ENCODE results near the gene QSOX1.
A peak's percentile ranks its signal among the peaks of the same experiment; 100 is the strongest.

Gene QSOX1

DNA sequence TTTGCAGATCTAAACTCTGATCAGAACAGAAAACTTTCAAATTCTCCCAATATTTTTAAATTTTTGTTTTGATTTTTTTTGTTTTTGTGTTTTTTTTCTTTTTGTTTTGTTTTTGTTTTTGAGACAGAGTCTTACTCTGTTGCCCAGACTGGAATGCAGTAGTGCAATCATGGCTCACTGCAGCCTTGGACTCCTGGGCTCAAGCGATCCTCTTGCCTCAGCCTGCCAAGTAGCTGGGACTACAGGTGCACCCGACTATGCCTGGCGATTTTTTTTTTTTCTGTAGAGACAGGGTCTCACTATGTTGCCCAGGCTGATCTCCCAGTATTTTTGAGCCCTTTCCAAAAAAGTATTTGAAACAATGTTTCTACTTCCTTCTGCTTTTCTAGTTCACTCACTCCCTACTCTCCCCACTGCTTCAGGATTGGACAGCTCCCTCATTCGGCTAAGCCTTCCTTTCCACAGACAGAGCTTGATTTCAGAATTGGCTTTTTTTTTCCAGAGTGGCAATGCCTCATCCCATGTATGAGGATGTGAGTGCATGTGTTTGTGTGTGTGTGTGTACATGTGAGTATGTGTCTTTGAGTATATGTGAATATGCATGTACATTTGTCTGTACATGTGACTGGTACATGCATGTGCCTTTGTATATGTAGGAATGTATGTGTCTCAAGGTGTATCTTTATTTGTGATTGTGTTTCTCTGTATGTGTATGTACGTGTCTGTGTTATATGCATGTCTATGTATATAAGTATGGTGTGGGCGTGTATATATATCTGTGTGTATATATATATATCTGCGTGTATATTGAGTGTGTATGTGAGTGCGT lies 87.3 kb downstream of the QSOX1 start:
- H3K4me3 ChIP-seq (ENCODE audit: low read depth, low read length): no peak overlapping the region
- no peak for DNase-seq (ENCODE audit: low read depth)
- TF ChIP-seq, protein P1, sequence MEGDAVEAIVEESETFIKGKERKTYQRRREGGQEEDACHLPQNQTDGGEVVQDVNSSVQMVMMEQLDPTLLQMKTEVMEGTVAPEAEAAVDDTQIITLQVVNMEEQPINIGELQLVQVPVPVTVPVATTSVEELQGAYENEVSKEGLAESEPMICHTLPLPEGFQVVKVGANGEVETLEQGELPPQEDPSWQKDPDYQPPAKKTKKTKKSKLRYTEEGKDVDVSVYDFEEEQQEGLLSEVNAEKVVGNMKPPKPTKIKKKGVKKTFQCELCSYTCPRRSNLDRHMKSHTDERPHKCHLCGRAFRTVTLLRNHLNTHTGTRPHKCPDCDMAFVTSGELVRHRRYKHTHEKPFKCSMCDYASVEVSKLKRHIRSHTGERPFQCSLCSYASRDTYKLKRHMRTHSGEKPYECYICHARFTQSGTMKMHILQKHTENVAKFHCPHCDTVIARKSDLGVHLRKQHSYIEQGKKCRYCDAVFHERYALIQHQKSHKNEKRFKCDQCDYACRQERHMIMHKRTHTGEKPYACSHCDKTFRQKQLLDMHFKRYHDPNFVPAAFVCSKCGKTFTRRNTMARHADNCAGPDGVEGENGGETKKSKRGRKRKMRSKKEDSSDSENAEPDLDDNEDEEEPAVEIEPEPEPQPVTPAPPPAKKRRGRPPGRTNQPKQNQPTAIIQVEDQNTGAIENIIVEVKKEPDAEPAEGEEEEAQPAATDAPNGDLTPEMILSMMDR (IDR thresholded peaks at IDR 0.05; ENCODE audit: insufficient read depth, low read depth, low read length, missing control alignments): no peak

DNA sequence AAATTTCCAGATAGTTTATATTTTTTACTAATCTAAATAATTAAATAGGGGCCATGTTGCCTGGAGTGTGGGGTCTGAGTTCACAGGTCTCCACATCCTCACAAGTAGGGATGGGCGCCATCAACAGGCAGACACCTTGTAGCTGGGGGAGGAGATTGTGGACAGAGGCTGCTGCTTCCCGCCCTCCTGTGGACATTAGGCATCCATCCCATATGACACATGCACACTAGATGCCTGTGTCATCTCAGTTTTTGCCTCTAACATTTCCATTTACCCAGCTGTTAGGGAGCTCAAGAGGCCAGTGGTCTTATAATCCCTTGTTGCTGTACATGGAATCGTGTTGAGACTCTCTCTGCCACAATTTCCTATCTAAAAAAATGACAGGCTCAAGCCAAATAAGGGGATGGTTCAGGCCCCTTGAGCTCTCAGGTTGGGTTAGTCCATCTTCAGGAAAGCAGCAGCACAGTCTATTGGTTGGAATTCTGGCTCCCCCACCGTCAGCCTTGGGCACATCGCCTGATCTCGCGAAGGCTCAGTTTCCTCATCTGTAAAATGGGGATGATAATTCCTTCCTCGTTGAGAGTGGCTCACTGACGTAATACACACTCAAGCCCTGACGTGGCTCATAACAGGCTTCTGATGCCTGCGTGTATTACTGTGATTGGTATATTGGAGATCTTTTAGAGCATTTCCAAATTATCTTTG lies 89.0 kb downstream of the QSOX1 start:
- DNase-seq (ENCODE audit: low read depth): no peak
- TF ChIP-seq, protein P1 (IDR thresholded peaks at IDR 0.05; ENCODE audit: insufficient read depth, low read depth, low read length, missing control alignments): no peak
- H3K4me3 ChIP-seq (ENCODE audit: low read depth, low read length): no peak overlapping the region

DNA sequence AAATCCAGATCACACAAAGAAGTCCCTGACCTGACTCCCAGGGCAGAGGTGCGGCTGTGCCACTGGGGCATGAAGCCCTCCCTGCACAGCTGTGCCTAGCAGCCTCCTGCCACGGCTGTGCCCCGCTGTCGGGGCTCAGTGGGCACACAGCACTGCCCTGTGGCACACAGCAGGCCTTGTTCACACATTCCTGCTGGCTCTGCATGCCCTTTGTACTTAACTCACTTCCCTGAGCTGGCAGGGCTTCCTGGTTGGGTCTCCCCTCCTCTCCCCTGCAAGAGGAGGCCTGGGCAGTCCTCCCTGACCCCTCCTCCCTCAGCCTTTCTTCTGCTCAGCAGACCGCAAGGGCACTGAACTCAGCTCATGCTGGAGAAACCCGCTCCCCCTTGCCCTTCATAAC lies 90.2 kb downstream of the QSOX1 start:
- no peak for DNase-seq (ENCODE audit: low read depth)
- TF ChIP-seq, protein P1 (IDR thresholded peaks at IDR 0.05; ENCODE audit: insufficient read depth, low read depth, low read length, missing control alignments): no peak
- no peak overlapping the region for H3K4me3 ChIP-seq (ENCODE audit: low read depth, low read length)

DNA sequence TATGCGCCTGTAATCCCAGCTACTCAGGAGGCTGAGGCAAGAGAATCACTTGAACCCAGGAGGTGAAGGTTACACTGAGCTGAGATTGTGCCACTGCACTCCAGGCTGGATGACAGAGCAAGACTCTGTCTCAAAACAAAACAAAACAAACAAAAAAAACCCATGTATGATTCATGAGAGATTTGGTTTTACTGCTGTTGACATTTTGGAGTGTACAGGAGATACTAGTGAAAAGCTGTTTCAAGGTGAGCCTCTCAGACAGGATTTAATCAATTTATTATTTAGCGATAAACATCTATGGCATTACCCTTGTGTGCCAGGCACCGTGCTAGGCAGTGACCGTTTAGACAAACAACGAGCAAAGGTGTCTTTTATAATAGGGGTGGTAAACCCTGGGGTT lies 91.9 kb downstream of the QSOX1 start:
- H3K4me3 ChIP-seq (ENCODE audit: low read depth, low read length): no peak overlapping the region
- TF ChIP-seq, protein P1 (IDR thresholded peaks at IDR 0.05; ENCODE audit: insufficient read depth, low read depth, low read length, missing control alignments): no peak
- no peak for DNase-seq (ENCODE audit: low read depth)

DNA sequence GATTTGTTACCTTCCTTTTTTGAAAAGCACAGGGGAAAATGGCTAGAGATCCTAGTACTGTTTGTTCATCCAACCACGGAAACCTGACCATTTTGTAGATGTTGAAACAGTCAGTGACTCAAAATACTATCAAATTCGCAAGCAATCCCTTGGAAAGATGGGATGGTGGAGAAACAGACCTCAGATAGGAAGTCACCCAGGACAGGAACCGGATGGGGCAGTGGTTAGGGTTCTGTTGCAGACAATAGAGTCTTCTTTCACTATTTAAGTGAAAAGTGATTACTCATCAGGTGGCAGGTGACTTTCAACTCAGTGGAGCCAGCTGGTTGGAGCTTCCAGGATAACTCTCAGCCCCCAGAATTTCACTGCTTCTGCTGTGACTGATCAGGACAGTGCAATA lies 92.4 kb downstream of the QSOX1 start:
- peak; percentile 9 for DNase-seq (ENCODE audit: low read depth)
- no peak overlapping the region for H3K4me3 ChIP-seq (ENCODE audit: low read depth, low read length)
- TF ChIP-seq, protein P1 (IDR thresholded peaks at IDR 0.05; ENCODE audit: insufficient read depth, low read depth, low read length, missing control alignments): no peak

DNA sequence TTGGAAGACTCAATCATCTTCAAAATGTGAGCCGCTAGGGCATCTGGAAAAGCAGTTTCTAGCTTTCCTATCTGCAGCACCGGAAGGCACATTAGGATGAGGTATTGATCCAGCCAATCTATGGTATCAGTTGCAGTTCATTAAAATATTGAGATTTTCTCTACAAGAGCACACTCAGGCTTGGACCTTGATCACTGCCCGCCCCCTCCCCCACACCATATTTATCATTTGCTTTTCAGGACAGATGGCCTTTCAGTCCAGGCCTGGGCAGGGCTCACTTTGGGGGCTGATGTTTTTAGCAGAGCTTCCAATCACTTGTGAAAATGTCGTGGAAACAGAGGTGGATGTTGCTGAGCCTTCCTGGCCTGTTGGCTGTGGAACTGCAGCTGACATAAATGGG lies 92.9 kb downstream of the QSOX1 start:
- TF ChIP-seq, protein P1 (IDR thresholded peaks at IDR 0.05; ENCODE audit: insufficient read depth, low read depth, low read length, missing control alignments): no peak
- H3K4me3 ChIP-seq (ENCODE audit: low read depth, low read length): no peak overlapping the region
- no peak for DNase-seq (ENCODE audit: low read depth)

Measured in GM12865 (cell line).